ENCODE measurements around the gene SPANXD. TPM values are rescaled to one million over a fixed set of nuclear protein-coding genes. Genes with fewer than 3 reads are reported as not detected.

SPANXD gene
- total RNA-seq, 2 donors from 2014 or later, result not detected

Other genes starting within 250 kb of the SPANXD start
- gene SPANXA1, start 114.0 kb downstream of the SPANXD start, total RNA-seq, result not detected
- not detected for gene SPANXA2, start 109.0 kb downstream of the SPANXD start, total RNA-seq
- gene MAGEC3, start 139.6 kb upstream of the SPANXD start, total RNA-seq, result not detected
- not detected for gene MAGEC1, start 205.2 kb upstream of the SPANXD start, total RNA-seq

All from T-helper 17 cell (primary cell).